WTC11 (cell line): ENCODE results near the gene PREPL. TPM values are rescaled to one million over a fixed set of nuclear protein-coding genes. Genes with fewer than 3 reads are reported as not detected.

ENCODE experiments used
- ATAC-seq: fragments of 200-7000 bp; cut with Tn5 transposase; 2 replicates; pipeline ENCODE4 v1.10.0; 2021; ENCODE audit warnings: mild to moderate bottlenecking, moderate library complexity
- CTCF ChIA-PET: fragments of 300-600 bp; sonication (Branson Sonifier 250); formaldehyde crosslinking; loops from one replicate; lab custom pipeline; 2021; ENCODE audit warnings: antibody characterized with exemption; lab: Charles Lee
- POLR2A ChIA-PET: fragments of 350-600 bp; sonication (Branson Sonifier 250); formaldehyde crosslinking; loops from one replicate; lab custom pipeline; 2021; ENCODE audit warnings: antibody characterized with exemption; lab: Charles Lee
- DNase-seq: peaks from one replicate; pipeline ENCODE4 v3.0.0; 2021; ENCODE audit warnings: low spot score
- H3K27ac Mint-ChIP-seq: 2 replicates; pipeline ENCODE4 v1.8.0; 2021; ENCODE audit warnings: mixed read lengths
- H3K27me3 Mint-ChIP-seq: 2 replicates; pipeline ENCODE4 v1.8.0; 2021; ENCODE audit warnings: low read depth, mild to moderate bottlenecking, moderate library complexity, mixed read lengths
- H3K36me3 Mint-ChIP-seq: 2 replicates; pipeline ENCODE4 v1.8.0; 2021; ENCODE audit warnings: mixed read lengths
- H3K4me1 Mint-ChIP-seq: 2 replicates; pipeline ENCODE4 v1.8.0; 2022; ENCODE audit warnings: mixed read lengths
- H3K4me3 Mint-ChIP-seq: 2 replicates; pipeline ENCODE4 v1.8.0; 2021; ENCODE audit warnings: mild to moderate bottlenecking, moderate library complexity, mixed read lengths
- H3K9me3 Mint-ChIP-seq: 2 replicates; pipeline ENCODE4 v1.8.0; 2021; ENCODE audit warnings: mixed read lengths
- MXD4 ChIP-seq: fragments of 250-450 bp; sonication (Bioruptor Pico); IDR thresholded peaks from 2 replicates; pipeline ENCODE4 v1.8.0; 2021; ENCODE audit warnings: mild to moderate bottlenecking, moderate library complexity, borderline replicate concordance
- SMAD4 ChIP-seq: sonication (generic); formaldehyde crosslinking; IDR thresholded peaks from 2 replicates; pipeline ENCODE4 v1.8.0; 2022; ENCODE audit warnings: mild to moderate bottlenecking, missing genetic modification reagents
- TP53 ChIP-seq: sonication (generic); formaldehyde crosslinking; IDR thresholded peaks from 2 replicates; pipeline ENCODE4 v1.8.1; 2023; ENCODE audit warnings: mild to moderate bottlenecking, missing genetic modification reagents
- ZNF423 ChIP-seq: fragments of 250-450 bp; sonication (Bioruptor Pico); IDR thresholded peaks from 2 replicates; pipeline ENCODE4 v2.1.2; 2022; ENCODE audit warnings: mild to moderate bottlenecking, moderate library complexity
- ZNF671 ChIP-seq: fragments of 250-450 bp; sonication (Bioruptor Pico); IDR thresholded peaks from 2 replicates; pipeline ENCODE4 v1.8.0; 2021; ENCODE audit warnings: mild to moderate bottlenecking
- total RNA-seq: library from RNA; stranded (reverse); gene quantifications from 3 replicates; pipeline ENCODE4 v1.2.3, GENCODE V29; 2021
- TF ChIP-seq, protein P1 (sequence below): sonication (generic); formaldehyde crosslinking; IDR thresholded peaks from 2 replicates; pipeline ENCODE4 v1.8.1; 2022; ENCODE audit warnings: low read depth, mild to moderate bottlenecking, moderate library complexity, missing genetic modification reagents, borderline replicate concordance
- TF ChIP-seq, protein P2 (sequence below): sonication (generic); formaldehyde crosslinking; IDR thresholded peaks from 2 replicates; pipeline ENCODE4 v1.8.0; 2022; ENCODE audit warnings: mild to moderate bottlenecking, missing genetic modification reagents
- TF ChIP-seq, protein P3 (sequence below): sonication (generic); formaldehyde crosslinking; IDR thresholded peaks from 2 replicates; pipeline ENCODE4 v1.8.1; 2022; ENCODE audit warnings: mild to moderate bottlenecking, missing genetic modification reagents, moderate library complexity, borderline replicate concordance

The PREPL gene
- total RNA-seq, 1 experiment from 2014 or later: 29.3 TPM

DNA sequence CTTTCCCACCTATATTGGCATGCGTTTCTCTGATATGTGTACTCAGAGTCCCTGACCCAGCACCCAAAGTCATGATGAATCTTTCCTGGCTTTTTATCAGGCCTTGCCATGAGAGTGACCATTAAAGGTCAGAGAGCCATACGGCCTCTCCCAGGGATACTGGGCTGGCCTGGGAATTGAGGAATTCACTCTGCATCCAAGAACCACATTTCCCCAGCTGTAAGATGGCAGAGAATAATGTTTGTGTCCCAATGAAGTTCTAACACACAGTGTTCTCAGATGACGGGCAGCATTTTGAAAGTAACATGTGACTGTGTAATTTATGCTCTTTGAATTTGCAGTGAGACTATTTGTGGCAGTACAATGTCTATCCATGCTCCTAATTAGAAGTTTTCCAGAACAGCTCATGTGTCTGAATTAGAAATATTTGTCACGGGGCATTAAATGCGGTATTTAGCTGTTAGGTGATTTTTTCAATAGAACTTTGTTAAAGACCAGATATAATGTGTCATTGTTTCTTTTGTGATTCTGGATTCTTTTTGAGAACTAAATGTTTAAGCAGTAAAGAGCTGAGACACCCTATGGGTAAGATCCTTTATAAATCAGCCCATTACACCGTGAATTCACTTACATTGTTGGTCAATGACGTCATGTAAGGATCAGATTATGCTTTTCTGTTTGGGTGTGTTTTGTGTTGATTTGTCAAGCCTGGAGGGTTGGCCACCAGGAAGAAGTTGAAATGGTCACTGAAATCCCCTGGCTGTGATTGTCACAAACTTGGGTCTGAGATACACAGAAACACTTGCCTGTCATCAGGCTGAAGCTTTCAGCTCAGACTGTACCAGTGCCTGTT, 93.3 kb downstream of the PREPL start:
- peak overlapping the region; percentile 46; the same call in 1 of the 2 replicates for H3K27ac Mint-ChIP-seq
- H3K4me1 Mint-ChIP-seq: peaks cover 10% of the 10 kb centered on the region; the same call in 1 of the 2 replicates
- H3K9me3 Mint-ChIP-seq: peaks cover 5% of the 10 kb centered on the region; the same call in 1 of the 2 replicates
- no peaks in the 10 kb centered on the region for H3K36me3 Mint-ChIP-seq
- CTCF ChIA-PET: interaction anchor here (0.8 to 1.6 kb wide), 5 partner anchors 15 to 180 kb away, joined by 3 to 4 read pairs (median 3); no protein-coding TSS in a partner anchor
- ATAC-seq: no peak
- no peaks in the 10 kb centered on the region for H3K27me3 Mint-ChIP-seq
- TF ChIP-seq, protein P1, sequence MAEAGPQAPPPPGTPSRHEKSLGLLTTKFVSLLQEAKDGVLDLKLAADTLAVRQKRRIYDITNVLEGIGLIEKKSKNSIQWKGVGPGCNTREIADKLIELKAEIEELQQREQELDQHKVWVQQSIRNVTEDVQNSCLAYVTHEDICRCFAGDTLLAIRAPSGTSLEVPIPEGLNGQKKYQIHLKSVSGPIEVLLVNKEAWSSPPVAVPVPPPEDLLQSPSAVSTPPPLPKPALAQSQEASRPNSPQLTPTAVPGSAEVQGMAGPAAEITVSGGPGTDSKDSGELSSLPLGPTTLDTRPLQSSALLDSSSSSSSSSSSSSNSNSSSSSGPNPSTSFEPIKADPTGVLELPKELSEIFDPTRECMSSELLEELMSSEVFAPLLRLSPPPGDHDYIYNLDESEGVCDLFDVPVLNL (CRISPR knock-in tag): no peak
- no peak for TF ChIP-seq ZNF671
- TF ChIP-seq MXD4 (CRISPR knock-in tag): no peak
- TF ChIP-seq, protein P2, sequence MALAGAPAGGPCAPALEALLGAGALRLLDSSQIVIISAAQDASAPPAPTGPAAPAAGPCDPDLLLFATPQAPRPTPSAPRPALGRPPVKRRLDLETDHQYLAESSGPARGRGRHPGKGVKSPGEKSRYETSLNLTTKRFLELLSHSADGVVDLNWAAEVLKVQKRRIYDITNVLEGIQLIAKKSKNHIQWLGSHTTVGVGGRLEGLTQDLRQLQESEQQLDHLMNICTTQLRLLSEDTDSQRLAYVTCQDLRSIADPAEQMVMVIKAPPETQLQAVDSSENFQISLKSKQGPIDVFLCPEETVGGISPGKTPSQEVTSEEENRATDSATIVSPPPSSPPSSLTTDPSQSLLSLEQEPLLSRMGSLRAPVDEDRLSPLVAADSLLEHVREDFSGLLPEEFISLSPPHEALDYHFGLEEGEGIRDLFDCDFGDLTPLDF (CRISPR knock-in tag): no peak
- no peak for TF ChIP-seq ZNF423 (CRISPR knock-in tag)
- no peak for TF ChIP-seq TP53 (CRISPR knock-in tag)
- TF ChIP-seq, protein P3, sequence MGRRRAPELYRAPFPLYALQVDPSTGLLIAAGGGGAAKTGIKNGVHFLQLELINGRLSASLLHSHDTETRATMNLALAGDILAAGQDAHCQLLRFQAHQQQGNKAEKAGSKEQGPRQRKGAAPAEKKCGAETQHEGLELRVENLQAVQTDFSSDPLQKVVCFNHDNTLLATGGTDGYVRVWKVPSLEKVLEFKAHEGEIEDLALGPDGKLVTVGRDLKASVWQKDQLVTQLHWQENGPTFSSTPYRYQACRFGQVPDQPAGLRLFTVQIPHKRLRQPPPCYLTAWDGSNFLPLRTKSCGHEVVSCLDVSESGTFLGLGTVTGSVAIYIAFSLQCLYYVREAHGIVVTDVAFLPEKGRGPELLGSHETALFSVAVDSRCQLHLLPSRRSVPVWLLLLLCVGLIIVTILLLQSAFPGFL (CRISPR knock-in tag): no peak
- TF ChIP-seq SMAD4: no peak
- no peak overlapping the region for H3K4me3 Mint-ChIP-seq
- POLR2A ChIA-PET: interaction anchor here (0.6 kb wide), 1 partner anchor 403 kb away, joined by 3 read pairs; no protein-coding TSS in a partner anchor
- DNase-seq: no peak

Other genes starting within 250 kb of the PREPL start
- 94.2 to 102 TPM (median 96.4 TPM) in 3 replicates for gene PPM1B, start 192.6 kb downstream of the PREPL start, total RNA-seq
- 0.11 to 0.15 TPM in 2 of 3 replicates, not detected in the other for gene SLC3A1, start 86.0 kb downstream of the PREPL start, total RNA-seq
- 20.3 to 21.3 TPM (median 20.6 TPM) in 3 replicates for gene CAMKMT, start 453 bp upstream of the PREPL start, total RNA-seq